Prostate gland (tissue), 2 donors: ENCODE measurements around the gene FOXO1.

Experiments used
- POLR2A ChIP-seq: fragments of 450-650 bp; IDR thresholded peaks from one replicate; pipeline ENCODE4 v1.6.1; 2016; ENCODE audit warnings: antibody characterized with exemption, mild to moderate bottlenecking
- POLR2AphosphoS5 ChIP-seq: sonication (generic); formaldehyde crosslinking; IDR thresholded peaks from one replicate; pipeline ENCODE4 v1.6.1; 2017; ENCODE audit warnings: antibody characterized with exemption
- TF ChIP-seq, protein P1 (sequence below), 4 experiments: fragments of 200-600 bp in 2 of 4; fragments of 450-650 bp in 2 of 4; sonication (generic) in 2 of 4; IDR thresholded peaks; 1 replicate in 3 of 4; 2 replicates in 1 of 4; pipeline ENCODE4 v1.5.1; 2016 to 2019; ENCODE audit warnings: antibody characterized with exemption in 4 of 4, mild to moderate bottlenecking in 2 of 4, moderate library complexity in 2 of 4

DNA sequence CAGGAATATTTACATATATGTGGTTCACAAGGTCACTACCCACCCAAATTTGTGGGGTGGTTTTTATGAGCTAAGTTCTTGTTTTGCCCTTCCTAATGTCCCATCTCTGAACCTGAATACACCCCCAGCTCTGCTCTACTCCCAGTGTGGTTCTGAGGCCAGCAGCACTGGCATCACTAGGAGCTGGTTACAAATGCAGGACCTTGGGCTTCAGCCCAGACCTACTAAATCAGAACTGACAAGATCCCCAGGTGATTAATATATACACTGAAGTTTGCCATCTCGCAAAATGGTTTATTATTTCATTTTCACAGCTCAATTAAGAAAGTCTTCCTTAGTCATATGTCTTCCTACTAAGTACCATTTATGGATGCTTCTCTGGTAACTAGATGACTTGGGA lies 67.9 kb downstream of the FOXO1 start:
- TF ChIP-seq, protein P1, sequence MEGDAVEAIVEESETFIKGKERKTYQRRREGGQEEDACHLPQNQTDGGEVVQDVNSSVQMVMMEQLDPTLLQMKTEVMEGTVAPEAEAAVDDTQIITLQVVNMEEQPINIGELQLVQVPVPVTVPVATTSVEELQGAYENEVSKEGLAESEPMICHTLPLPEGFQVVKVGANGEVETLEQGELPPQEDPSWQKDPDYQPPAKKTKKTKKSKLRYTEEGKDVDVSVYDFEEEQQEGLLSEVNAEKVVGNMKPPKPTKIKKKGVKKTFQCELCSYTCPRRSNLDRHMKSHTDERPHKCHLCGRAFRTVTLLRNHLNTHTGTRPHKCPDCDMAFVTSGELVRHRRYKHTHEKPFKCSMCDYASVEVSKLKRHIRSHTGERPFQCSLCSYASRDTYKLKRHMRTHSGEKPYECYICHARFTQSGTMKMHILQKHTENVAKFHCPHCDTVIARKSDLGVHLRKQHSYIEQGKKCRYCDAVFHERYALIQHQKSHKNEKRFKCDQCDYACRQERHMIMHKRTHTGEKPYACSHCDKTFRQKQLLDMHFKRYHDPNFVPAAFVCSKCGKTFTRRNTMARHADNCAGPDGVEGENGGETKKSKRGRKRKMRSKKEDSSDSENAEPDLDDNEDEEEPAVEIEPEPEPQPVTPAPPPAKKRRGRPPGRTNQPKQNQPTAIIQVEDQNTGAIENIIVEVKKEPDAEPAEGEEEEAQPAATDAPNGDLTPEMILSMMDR (IDR thresholded peaks at IDR 0.05): no peak
- TF ChIP-seq POLR2AphosphoS5 (peak; percentile 4), POLR2A (no peak)
